IMR-90 (cell line): Measurements from ENCODE around the gene SCNM1. TPM values are rescaled to one million over a fixed set of nuclear protein-coding genes. Genes with fewer than 3 reads are reported as not detected.

ENCODE experiments used
- polyA plus RNA-seq, 3 experiments: library from polyadenylated mRNA; depleted of rRNA; stranded (reverse); fragments of >200 nt; gene quantifications; 2 replicates each; pipeline ENCODE4 v1.2.3, GENCODE V29; 2012; ENCODE audit warnings: low replicate concordance in 1 of 3
- total RNA-seq: library from RNA; depleted of rRNA; stranded (reverse); fragments of >200 nt; gene quantifications from 2 replicates; pipeline ENCODE4 v1.2.3, GENCODE V29; 2012; rRNA removed

The SCNM1 gene
- total and polyA plus RNA-seq, 2 of the 4 experiments (the other 2 are of a cell fraction) = 27.4 to 33.2 TPM

Other genes starting within 250 kb of the SCNM1 start
- gene SETDB1, start 239.8 kb upstream of the SCNM1 start, total RNA-seq = 22.9 and 24.7 TPM in 2 replicates
- 16.6 and 18.7 TPM in 2 replicates for gene SETDB1, start 239.8 kb upstream of the SCNM1 start, polyA plus RNA-seq (2012; rRNA removed)
- 99.2 and 118 TPM in 2 replicates for gene CERS2, start 191.3 kb upstream of the SCNM1 start, total RNA-seq
- 126 and 127 TPM in 2 replicates for gene CERS2, start 191.3 kb upstream of the SCNM1 start, polyA plus RNA-seq (2012; rRNA removed)
- gene ANXA9, start 183.9 kb upstream of the SCNM1 start, total RNA-seq = under 0.01 and 0.36 TPM in 2 replicates
- 0.16 and 0.21 TPM in 2 replicates for gene ANXA9, start 183.9 kb upstream of the SCNM1 start, polyA plus RNA-seq (2012; rRNA removed)
- 5.8 and 6.6 TPM in 2 replicates for gene MINDY1, start 159.2 kb upstream of the SCNM1 start, total RNA-seq
- 6.6 and 7.3 TPM in 2 replicates for gene MINDY1, start 159.2 kb upstream of the SCNM1 start, polyA plus RNA-seq (2012; rRNA removed)
- gene PRUNE1, start 157.7 kb upstream of the SCNM1 start, total RNA-seq = 7.9 and 8.6 TPM in 2 replicates
- 9.4 and 9.6 TPM in 2 replicates for gene PRUNE1, start 157.7 kb upstream of the SCNM1 start, polyA plus RNA-seq (2012; rRNA removed)
- gene BNIPL, start 129.6 kb upstream of the SCNM1 start, total RNA-seq = under 0.01 TPM in 1 of 2 replicates, not detected in the other
- gene BNIPL, start 129.6 kb upstream of the SCNM1 start, polyA plus RNA-seq (2012; rRNA removed) = 0.10 and 0.38 TPM in 2 replicates
- 0.54 and 0.83 TPM in 2 replicates for gene C1orf56, start 118.4 kb upstream of the SCNM1 start, total RNA-seq
- gene C1orf56, start 118.4 kb upstream of the SCNM1 start, polyA plus RNA-seq (2012; rRNA removed) = 1.2 and 1.5 TPM in 2 replicates
- 47.0 and 48.6 TPM in 2 replicates for gene CDC42SE1, start 106.5 kb upstream of the SCNM1 start, total RNA-seq
- 47.4 and 58.5 TPM in 2 replicates for gene CDC42SE1, start 106.5 kb upstream of the SCNM1 start, polyA plus RNA-seq (2012; rRNA removed)
- 3.6 and 5.3 TPM in 2 replicates for gene MLLT11, start 105.7 kb upstream of the SCNM1 start, total RNA-seq
- gene MLLT11, start 105.7 kb upstream of the SCNM1 start, polyA plus RNA-seq (2012; rRNA removed) = 16.6 and 17.5 TPM in 2 replicates
- gene GABPB2, start 95.4 kb upstream of the SCNM1 start, total RNA-seq = 11.9 and 12.9 TPM in 2 replicates
- 6.0 and 7.5 TPM in 2 replicates for gene GABPB2, start 95.4 kb upstream of the SCNM1 start, polyA plus RNA-seq (2012; rRNA removed)
- 0.36 and 0.56 TPM in 2 replicates for gene SEMA6C, start 19.5 kb upstream of the SCNM1 start, total RNA-seq
- 2.0 and 2.6 TPM in 2 replicates for gene SEMA6C, start 19.5 kb upstream of the SCNM1 start, polyA plus RNA-seq (2012; rRNA removed)
- not detected in 2 replicates for gene TNFAIP8L2, start 9.5 kb upstream of the SCNM1 start, total RNA-seq
- not detected in 2 replicates for gene TNFAIP8L2, start 9.5 kb upstream of the SCNM1 start, polyA plus RNA-seq (2012; rRNA removed)
- gene LYSMD1, start 242 bp upstream of the SCNM1 start, total RNA-seq = 9.2 and 10.4 TPM in 2 replicates
- gene LYSMD1, start 242 bp upstream of the SCNM1 start, polyA plus RNA-seq (2012; rRNA removed) = 5.0 and 5.9 TPM in 2 replicates
- not detected in 2 replicates for gene TMOD4, start 9.8 kb downstream of the SCNM1 start, total RNA-seq
- gene TMOD4, start 9.8 kb downstream of the SCNM1 start, polyA plus RNA-seq (2012; rRNA removed) = 0.22 and 0.27 TPM in 2 replicates
- 51.3 and 53.6 TPM in 2 replicates for gene VPS72, start 24.1 kb downstream of the SCNM1 start, total RNA-seq
- gene VPS72, start 24.1 kb downstream of the SCNM1 start, polyA plus RNA-seq (2012; rRNA removed) = 62.3 and 64.5 TPM in 2 replicates
- gene PIP5K1A, start 32.4 kb downstream of the SCNM1 start, total RNA-seq = 52.5 and 59.1 TPM in 2 replicates
- 85.5 and 105 TPM in 2 replicates for gene PIP5K1A, start 32.4 kb downstream of the SCNM1 start, polyA plus RNA-seq (2012; rRNA removed)
- gene PSMD4, start 88.6 kb downstream of the SCNM1 start, total RNA-seq = 289 and 349 TPM in 2 replicates
- 282 and 314 TPM in 2 replicates for gene PSMD4, start 88.6 kb downstream of the SCNM1 start, polyA plus RNA-seq (2012; rRNA removed)
- gene ZNF687, start 116.2 kb downstream of the SCNM1 start, total RNA-seq = 5.7 and 6.4 TPM in 2 replicates
- 10.8 and 13.7 TPM in 2 replicates for gene ZNF687, start 116.2 kb downstream of the SCNM1 start, polyA plus RNA-seq (2012; rRNA removed)
- gene PI4KB, start 161.3 kb downstream of the SCNM1 start, total RNA-seq = 77.2 and 94.5 TPM in 2 replicates
- 82.4 and 91.5 TPM in 2 replicates for gene PI4KB, start 161.3 kb downstream of the SCNM1 start, polyA plus RNA-seq (2012; rRNA removed)
- 37.8 and 44.4 TPM in 2 replicates for gene RFX5, start 181.1 kb downstream of the SCNM1 start, total RNA-seq
- 26.8 and 29.3 TPM in 2 replicates for gene RFX5, start 181.1 kb downstream of the SCNM1 start, polyA plus RNA-seq (2012; rRNA removed)
- 21.1 and 21.3 TPM in 2 replicates for gene SELENBP1, start 206.6 kb downstream of the SCNM1 start, total RNA-seq
- gene SELENBP1, start 206.6 kb downstream of the SCNM1 start, polyA plus RNA-seq (2012; rRNA removed) = 54.9 and 56.9 TPM in 2 replicates
- gene PSMB4, start 233.4 kb downstream of the SCNM1 start, total RNA-seq = 376 and 457 TPM in 2 replicates
- 565 and 640 TPM in 2 replicates for gene PSMB4, start 233.4 kb downstream of the SCNM1 start, polyA plus RNA-seq (2012; rRNA removed)